K562 (cell line): ENCODE measurements around the gene OR5AC2. TPM values are rescaled to one million over a fixed set of nuclear protein-coding genes. Genes with fewer than 3 reads are reported as not detected.

ENCODE experiments used
- ATAC-seq: fragments of 200-7000 bp; cut with Tn5 transposase; 3 replicates; pipeline ENCODE4 v1.9.1; 2020; ENCODE audit warnings: moderate library complexity
- BruUV-seq: library from RNA; stranded (reverse); fragments of 400-500 nt; replicated peaks from 2 replicates; lab custom pipeline; 2021; lab: Mats Ljungman, UMichigan
- CTCF ChIA-PET: fragments of 300-600 bp; formaldehyde crosslinking; extraction: SDS; loops from one replicate; lab custom pipeline; 2021; ENCODE audit warnings: low intra/inter-chr PET ratio; lab: Yijun Ruan, JAX
- POLR2A ChIA-PET: fragments of 300-600, 350-650 bp; sonication (Branson Sonifier 250); formaldehyde crosslinking; extraction: SDS; loops from one replicate; lab custom pipeline; 2021; ENCODE audit warnings: antibody characterized with exemption, inconsistent platforms; lab: Yijun Ruan, JAX
- DNase-seq, 4 experiments: peaks; one replicate each; pipeline versions ENCODE4 v3.0.0 to v3.0.0-alpha.2; 2011 to 2018; ENCODE audit warnings: low spot score in 3 of 4, mixed read lengths in 3 of 4; ENCODE audit errors: extremely low read depth in 1 of 4
- FAIRE-seq: peaks from 2 replicates; lab custom pipeline; 2011; peaks lifted over from hg19 to GRCh38; lab: Jason Lieb, UNC
- H2AFZ ChIP-seq: 2 replicates; pipeline ENCODE4 v1.6.0; 2011; ENCODE audit warnings: low read depth, low read length, control low read depth, inconsistent platforms
- H3K27ac ChIP-seq: fragments of 200-600 bp; 3 replicates; pipeline ENCODE4 v1.8.0; 2011; ENCODE audit warnings: low read depth, mild to moderate bottlenecking, control low read depth, inconsistent platforms, low read length, moderate library complexity, mixed read lengths; ENCODE audit errors: extremely low read depth
- H3K27me3 ChIP-seq, 2 experiments: fragments of 300-600 bp in 1 of 2; 2 replicates in 1 of 2; 3 replicates in 1 of 2; pipeline versions ENCODE4 v1.6.0 to v1.8.0; 2011; ENCODE audit warnings: inconsistent platforms in 2 of 2, low read length in 2 of 2, mild to moderate bottlenecking in 1 of 2, mixed read lengths in 1 of 2, moderate library complexity in 1 of 2; ENCODE audit not compliant: control insufficient read depth in 2 of 2, insufficient read depth in 2 of 2
- H3K36me3 ChIP-seq: fragments of 300-600 bp; 3 replicates; pipeline ENCODE4 v1.8.0; 2011; ENCODE audit warnings: mild to moderate bottlenecking, low read length, inconsistent platforms; ENCODE audit not compliant: control insufficient read depth, insufficient read depth
- H3K4me1 ChIP-seq, 2 experiments: fragments of 200-600 bp in 1 of 2; replicated peaks in 1 of 2; 2 replicates in 1 of 2; 3 replicates in 1 of 2; pipeline versions ENCODE4 v1.5.1 to v1.8.0; 2011; ENCODE audit warnings: inconsistent platforms in 2 of 2, low read length in 2 of 2, mild to moderate bottlenecking in 1 of 2, mixed read lengths in 1 of 2, moderate library complexity in 1 of 2; ENCODE audit not compliant: control insufficient read depth in 2 of 2, insufficient read depth in 2 of 2
- H3K4me2 ChIP-seq: 2 replicates; pipeline ENCODE4 v1.6.1; 2011; ENCODE audit warnings: low read length, control low read depth, inconsistent platforms, mixed read lengths; ENCODE audit not compliant: insufficient read depth
- H3K4me3 ChIP-seq: fragments of 200-600 bp; sonication (generic), shearing (Covaris generic); 2 replicates; pipeline ENCODE4 v1.5.1; 2016; ENCODE audit warnings: control low read depth, inconsistent platforms
- H3K79me2 ChIP-seq: fragments of 200-600 bp; 3 replicates; pipeline ENCODE4 v1.8.0; 2011; ENCODE audit warnings: low read length, inconsistent platforms; ENCODE audit not compliant: control insufficient read depth, insufficient read depth
- H3K9ac ChIP-seq, 2 experiments: 2 replicates each; pipeline versions ENCODE4 v1.6.0 to v1.6.1; 2011; ENCODE audit warnings: low read depth in 2 of 2, low read length in 2 of 2, control low read depth in 1 of 2, inconsistent platforms in 1 of 2, mild to moderate bottlenecking in 1 of 2, mixed read lengths in 1 of 2; ENCODE audit not compliant: insufficient read depth in 1 of 2
- H3K9me1 ChIP-seq: one replicate; pipeline ENCODE4 v1.6.0; 2011; ENCODE audit warnings: inconsistent platforms, mild to moderate bottlenecking, low read length, moderate library complexity; ENCODE audit not compliant: control insufficient read depth, insufficient read depth
- H3K9me3 ChIP-seq: replicated peaks from 2 replicates; pipeline ENCODE4 v1.5.1; 2011; ENCODE audit warnings: low read depth, low read length, inconsistent platforms; ENCODE audit not compliant: control insufficient read depth, insufficient read depth
- H4K20me1 ChIP-seq: replicated peaks from 2 replicates; pipeline ENCODE4 v1.6.1; 2011; ENCODE audit warnings: low read length, inconsistent platforms, mixed read lengths; ENCODE audit not compliant: control insufficient read depth, insufficient read depth
- ARID2 ChIP-seq: fragments of 450-650 bp; IDR thresholded peaks from 2 replicates; pipeline ENCODE4 v1.6.1; 2017; ENCODE audit warnings: antibody characterized with exemption, mild to moderate bottlenecking
- BDP1 ChIP-seq: IDR thresholded peaks from 3 replicates; pipeline ENCODE4 v1.6.1; 2011; ENCODE audit not compliant: insufficient read length, insufficient read depth
- DMBX1 ChIP-seq: fragments of 250-450 bp; sonication (Bioruptor Pico); IDR thresholded peaks from 2 replicates; pipeline ENCODE4 v1.8.0; 2022; ENCODE audit warnings: inconsistent platforms, mild to moderate bottlenecking, moderate library complexity, borderline replicate concordance
- GTF2E2 ChIP-seq: fragments of 200-800 bp; sonication (Bioruptor generic); IDR thresholded peaks from 2 replicates; pipeline ENCODE4 v1.6.1; 2016; ENCODE audit warnings: missing genetic modification characterization, missing compliant biosample characterization
- HLTF ChIP-seq: fragments of 450-650 bp; IDR thresholded peaks from 2 replicates; pipeline ENCODE4 v1.6.1; 2016
- MYNN ChIP-seq, 2 experiments: sonication (generic); formaldehyde crosslinking in 1 of 2; IDR thresholded peaks; 2 replicates each; pipeline versions ENCODE4 v1.5.0 to v1.6.1; 2016 to 2020; ENCODE audit warnings: antibody characterized with exemption in 1 of 2, missing genetic modification reagents in 1 of 2
- NRF1 ChIP-seq, 2 experiments: fragments of 450-650 bp; IDR thresholded peaks in 1 of 2; conservative IDR thresholded peaks in 1 of 2; 2 replicates each; pipeline ENCODE4 v1.6.1; 2014; ENCODE audit warnings: mild to moderate bottlenecking in 2 of 2
- PML ChIP-seq: IDR thresholded peaks from 2 replicates; pipeline ENCODE4 v1.6.1; 2012; ENCODE audit warnings: low read length, inconsistent platforms
- POLR3G ChIP-seq: IDR thresholded peaks from 2 replicates; pipeline ENCODE4 v1.6.1; 2011; ENCODE audit not compliant: insufficient read length, insufficient replicate concordance; ENCODE audit errors: extremely low read depth
- PRMT5 ChIP-seq: sonication (generic); formaldehyde crosslinking; IDR thresholded peaks from 2 replicates; pipeline ENCODE4 v1.5.0; 2020; ENCODE audit warnings: missing genetic modification reagents
- PRPF4 ChIP-seq: fragments of 200-400 bp; formaldehyde crosslinking; IDR thresholded peaks from one replicate; pipeline ENCODE4 v1.6.1; 2017; ENCODE audit warnings: low read length, low read depth, mild to moderate bottlenecking; ENCODE audit not compliant: insufficient read depth, poor library complexity, severe bottlenecking
- RNF2 ChIP-seq: sonication (generic); IDR thresholded peaks from 2 replicates; pipeline ENCODE4 v1.6.1; 2016
- SMARCE1 ChIP-seq: fragments of 450-650 bp; IDR thresholded peaks from 2 replicates; pipeline ENCODE4 v1.7.1; 2016; ENCODE audit warnings: mild to moderate bottlenecking
- TARDBP ChIP-seq: fragments of 450-650 bp; IDR thresholded peaks from 2 replicates; pipeline ENCODE4 v1.6.1; 2016
- TEAD1 ChIP-seq, 2 experiments: fragments of 450-650 bp in 1 of 2; sonication (generic) in 1 of 2; formaldehyde crosslinking; IDR thresholded peaks; 2 replicates each; pipeline versions ENCODE4 v1.4.0 to v1.8.0; 2020 to 2022; ENCODE audit warnings: mild to moderate bottlenecking in 2 of 2, missing genetic modification reagents in 1 of 2
- ZFPM2 ChIP-seq: fragments of 250-450 bp; sonication (Bioruptor Pico); IDR thresholded peaks from 2 replicates; pipeline ENCODE4 v1.5.1; 2022; ENCODE audit warnings: mild to moderate bottlenecking
- ZNF140 ChIP-seq: fragments of 250-450 bp; sonication (Bioruptor Pico); IDR thresholded peaks from 2 replicates; pipeline ENCODE4 v1.8.0; 2021; ENCODE audit warnings: moderate library complexity, mild to moderate bottlenecking, inconsistent platforms
- ZNF3 ChIP-seq: fragments of 250-450 bp; sonication (Bioruptor Pico); IDR thresholded peaks from 2 replicates; pipeline ENCODE4 v1.5.0; 2021; ENCODE audit warnings: mild to moderate bottlenecking, moderate library complexity
- WGBS: fragments of 100-300 bp; shearing (Covaris generic); methylation state at CpG from one replicate; pipeline ENCODE4 v1.1.6; 2016; ENCODE audit warnings: low coverage, mixed read lengths; ENCODE audit not compliant: insufficient coverage; ENCODE audit errors: missing lambda C conversion rate; 5-methylcytosine and 5-hydroxymethylcytosine counted together
- in situ Hi-C: fragments of 300-500 bp; cut with MboI; formaldehyde crosslinking; loops from 4 replicates; pipeline ENCODE4 v1.15.0; 2018; ENCODE audit warnings: inconsistent platforms, mixed read lengths
- intact Hi-C: fragments of 100-400 bp; cut with micrococcal nuclease; formaldehyde crosslinking; loops from 2 replicates; pipeline ENCODE4 v1.14.2; 2022
- polyA plus RNA-seq, 8 experiments: library from polyadenylated mRNA; depleted of rRNA in 4 of 8; stranded (reverse) in 5 of 8; unstranded in 3 of 8; fragments of >200 nt; fragmentation: Nextera tagmentation in 2 of 8; fragmentation: Illumina TruSeq in 1 of 8; extraction: Ambion mirVana in 2 of 8; extraction: Trizol in 1 of 8; gene quantifications; 2 replicates each; pipeline versions ENCODE4 v1.2.1 to v1.2.3, GENCODE V29; 2011 to 2014; ENCODE audit warnings: inconsistent platforms in 1 of 8, missing spikeins in 1 of 8
- total RNA-seq, 7 experiments: library from RNA; depleted of rRNA in 6 of 7; stranded (reverse); fragments of >200 nt in 6 of 7; fragmentation: Illumina TruSeq in 2 of 7; extraction: Trizol in 2 of 7; gene quantifications; 2 replicates each; pipeline versions ENCODE4 v1.2.1 to v1.2.3, GENCODE V29; 2011 to 2021; ENCODE audit warnings: low replicate concordance in 1 of 7
- TF ChIP-seq, protein P1 (sequence below), 2 experiments: IDR thresholded peaks in 1 of 2; conservative IDR thresholded peaks in 1 of 2; 2 replicates each; pipeline ENCODE4 v1.6.1; 2016; ENCODE audit warnings: low read depth in 2 of 2, mild to moderate bottlenecking in 1 of 2, missing compliant biosample characterization in 1 of 2, missing genetic modification characterization in 1 of 2, moderate library complexity in 1 of 2
- TF ChIP-seq, protein P2 (sequence below): fragments of 250-450 bp; sonication (Bioruptor Pico); IDR thresholded peaks from 2 replicates; pipeline ENCODE4 v1.6.1; 2021; ENCODE audit warnings: mild to moderate bottlenecking

The OR5AC2 gene
- total and polyA plus RNA-seq, 9 of the 15 experiments (the other 6 are each of a cell fraction or from before 2014, with no cell fraction given): not detected

DNA sequence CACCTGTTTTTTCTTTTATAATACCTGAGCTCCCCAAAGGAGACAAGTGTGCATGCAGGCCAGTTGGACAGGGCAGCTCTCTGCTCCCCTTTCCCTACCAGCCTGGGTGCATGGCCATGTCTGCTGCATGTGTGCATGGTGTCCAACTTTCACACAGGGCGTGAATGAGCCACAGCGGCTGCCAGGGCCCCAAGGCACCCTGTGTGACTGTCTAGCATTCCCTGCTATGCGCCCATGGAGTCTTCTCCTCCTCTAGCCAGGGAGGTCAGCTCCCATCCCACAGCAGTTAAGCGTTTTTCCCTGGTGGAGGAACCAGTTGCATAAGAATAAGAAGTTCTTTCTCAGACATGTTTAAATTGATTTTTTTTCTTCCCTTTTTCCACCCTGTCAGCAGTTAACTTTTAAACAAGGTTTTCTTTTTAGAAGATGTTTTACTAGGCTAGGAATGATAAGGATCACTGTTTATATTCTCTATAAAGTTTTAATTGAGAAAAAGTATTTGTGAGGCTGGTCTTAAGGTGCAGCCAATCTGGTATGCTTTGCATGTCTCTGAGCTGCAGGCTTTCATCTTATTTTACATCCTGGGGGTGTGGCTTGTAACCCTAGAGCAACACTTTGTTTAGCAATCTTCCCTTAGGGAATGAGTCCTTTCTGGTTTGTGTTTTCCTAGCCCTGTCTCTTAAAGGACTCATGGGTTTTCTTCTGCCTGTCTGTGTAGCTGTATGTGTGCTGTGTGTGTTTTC lies 23.0 kb downstream of the OR5AC2 start:
- in situ Hi-C loops: no loop called here
- FAIRE-seq: no peak

DNA sequence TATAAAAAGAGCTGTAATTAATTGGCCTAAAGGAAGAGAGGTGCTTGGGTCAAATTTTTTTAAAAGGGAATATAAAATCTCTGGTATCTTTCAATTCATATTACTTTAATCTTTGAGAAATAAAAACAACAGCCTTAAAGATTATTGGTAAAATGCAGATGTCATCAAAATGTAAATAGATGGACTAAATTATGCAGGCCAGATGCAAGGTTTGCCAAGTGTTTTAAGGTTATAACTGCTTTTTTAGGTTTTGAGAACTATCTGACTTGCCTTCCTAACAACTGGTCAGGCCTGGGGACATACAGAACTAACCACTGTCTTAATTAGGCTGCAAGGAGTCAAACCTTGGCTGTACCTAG lies 23.6 kb downstream of the OR5AC2 start:
- ChIA-PET CTCF (no interaction called here), POLR2A (no interaction called here)
- DNase-seq (no peak), ATAC-seq (no peak), FAIRE-seq (no peak)
- Histone ChIP-seq H3K4me1 (no peaks in the 10 kb centered on the region), H3K9ac (no peak overlapping the region), H3K9me3 (no peaks in the 10 kb centered on the region), H4K20me1 (no peaks in the 10 kb centered on the region), H3K36me3 (no peaks in the 10 kb centered on the region), H2AFZ (no peak overlapping the region), H3K4me2 (no peak overlapping the region), H3K27ac (no peak overlapping the region), H3K9me1 (no peaks in the 10 kb centered on the region), H3K79me2 (no peaks in the 10 kb centered on the region), H3K4me3 (no peak overlapping the region), H3K27me3 (no peaks in the 10 kb centered on the region)
- in situ Hi-C loops (no loop called here), intact Hi-C loops (no loop called here)
- BruUV-seq: no TSS peak
- TF ChIP-seq DMBX1 (CRISPR knock-in tag) (no peak), BDP1 (no peak), ARID2 (no peak), PRMT5 (CRISPR knock-in tag) (no peak), NRF1 (conservative IDR thresholded peaks at IDR 0.05 in 1 of 2, IDR thresholded peaks at IDR 0.05 in 1 of 2) (no peak), TEAD1 (CRISPR knock-in tag; IDR thresholded peaks at IDR 0.05) (no peak), PRPF4 (no peak)
- TF ChIP-seq, protein P1, sequence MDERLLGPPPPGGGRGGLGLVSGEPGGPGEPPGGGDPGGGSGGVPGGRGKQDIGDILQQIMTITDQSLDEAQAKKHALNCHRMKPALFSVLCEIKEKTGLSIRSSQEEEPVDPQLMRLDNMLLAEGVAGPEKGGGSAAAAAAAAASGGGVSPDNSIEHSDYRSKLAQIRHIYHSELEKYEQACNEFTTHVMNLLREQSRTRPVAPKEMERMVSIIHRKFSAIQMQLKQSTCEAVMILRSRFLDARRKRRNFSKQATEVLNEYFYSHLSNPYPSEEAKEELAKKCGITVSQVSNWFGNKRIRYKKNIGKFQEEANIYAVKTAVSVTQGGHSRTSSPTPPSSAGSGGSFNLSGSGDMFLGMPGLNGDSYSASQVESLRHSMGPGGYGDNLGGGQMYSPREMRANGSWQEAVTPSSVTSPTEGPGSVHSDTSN (CRISPR knock-in tag; IDR thresholded peaks at IDR 0.05; ENCODE audit: low read depth): no peak
- TF ChIP-seq, protein P1 (tag; conservative IDR thresholded peaks at IDR 0.05; ENCODE audit: low read depth): no peak

More for the DNA sequence above, 23.0 kb downstream of the OR5AC2 start:
- H3K27me3 ChIP-seq: no peaks in the 10 kb centered on the region
- H3K4me2 ChIP-seq: no peak overlapping the region
- no peak overlapping the region for H3K4me3 ChIP-seq
- no peak for ATAC-seq
- no peaks in the 10 kb centered on the region for H3K36me3 ChIP-seq
- no peaks in the 10 kb centered on the region for H3K4me1 ChIP-seq
- H3K79me2 ChIP-seq: no peaks in the 10 kb centered on the region
- H4K20me1 ChIP-seq: no peaks in the 10 kb centered on the region
- H3K9me1 ChIP-seq: no peaks in the 10 kb centered on the region
- 0% methylated on average over 4 of the region's 4 CpGs for WGBS
- no peak overlapping the region for H3K9ac ChIP-seq
- H3K27ac ChIP-seq: no peak overlapping the region
- H2AFZ ChIP-seq: no peak overlapping the region
- POLR2A ChIA-PET: no interaction called here
- TF ChIP-seq ZNF3 (CRISPR knock-in tag) (no peak), RNF2 (no peak), MYNN (IDR thresholded peaks at IDR 0.05) (no peak), MYNN (CRISPR knock-in tag; IDR thresholded peaks at IDR 0.05) (no peak), PML (no peak), POLR3G (no peak), ZNF140 (CRISPR knock-in tag) (no peak), GTF2E2 (tag) (no peak), SMARCE1 (no peak), ZFPM2 (no peak), HLTF (no peak), TARDBP (no peak)
- TF ChIP-seq, protein P2, sequence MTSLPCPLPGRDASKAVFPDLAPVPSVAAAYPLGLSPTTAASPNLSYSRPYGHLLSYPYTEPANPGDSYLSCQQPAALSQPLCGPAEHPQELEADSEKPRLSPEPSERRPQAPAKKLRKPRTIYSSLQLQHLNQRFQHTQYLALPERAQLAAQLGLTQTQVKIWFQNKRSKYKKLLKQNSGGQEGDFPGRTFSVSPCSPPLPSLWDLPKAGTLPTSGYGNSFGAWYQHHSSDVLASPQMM (CRISPR knock-in tag): no peak
- TF ChIP-seq, all 486 proteins: peak for 0
- no peak for DNase-seq
- H3K9me3 ChIP-seq: no peaks in the 10 kb centered on the region
- CTCF ChIA-PET: no interaction called here
- BruUV-seq: no TSS peak
- intact Hi-C loops: no loop called here
